SW480 (cell line): ENCODE results near the gene SERINC3.

Experiments
- DNase-seq: peaks from one replicate; pipeline ENCODE4 v3.0.0-alpha.2; 2016; ENCODE audit warnings: low spot score

Gene SERINC3

GRCh38 chr20:44532981-44533331 is 11.1 kb upstream of the SERINC3 start:
- peak; percentile 78 for DNase-seq

GRCh38 chr20:44532259-44532980 is 10.6 kb upstream of the SERINC3 start:
- peak; percentile 24 for DNase-seq

- no peak for DNase-seq
These were observed 6.4 kb upstream of the SERINC3 start for GRCh38 chr20:44528309-44528708.

GRCh38 chr20:44527716-44528199 is 5.9 kb upstream of the SERINC3 start:
- DNase-seq: no peak

GRCh38 chr20:44526129-44526528 is 4.3 kb upstream of the SERINC3 start:
- DNase-seq: peak; percentile 81

GRCh38 chr20:44523746-44524145 is 1.9 kb upstream of the SERINC3 start:
- no peak for DNase-seq

- DNase-seq: no peak
These were observed 971 bp upstream of the SERINC3 start for GRCh38 chr20:44522841-44523240.

- DNase-seq: no peak
These were observed 989 bp downstream of the SERINC3 start for GRCh38 chr20:44520881-44521280.

- DNase-seq: no peak
These were observed 3.6 kb downstream of the SERINC3 start for GRCh38 chr20:44518248-44518647.

GRCh38 chr20:44517454-44517853 is 4.4 kb downstream of the SERINC3 start:
- no peak for DNase-seq

GRCh38 chr20:44516491-44516890 is 5.4 kb downstream of the SERINC3 start:
- DNase-seq: no peak

GRCh38 chr20:44513871-44514270 is 8.0 kb downstream of the SERINC3 start:
- no peak for DNase-seq

GRCh38 chr20:44509762-44510161 is 12.1 kb downstream of the SERINC3 start:
- DNase-seq: no peak

GRCh38 chr20:44504402-44505307 is 17.2 kb downstream of the SERINC3 start:
- DNase-seq: no peak

GRCh38 chr20:44502968-44503367 is 18.9 kb downstream of the SERINC3 start:
- DNase-seq: no peak

GRCh38 chr20:44501448-44501847 is 20.4 kb downstream of the SERINC3 start:
- no peak for DNase-seq

- DNase-seq: no peak
These were observed 21.6 kb downstream of the SERINC3 start for GRCh38 chr20:44500221-44500620.

GRCh38 chr20:44497761-44498160 is 24.1 kb downstream of the SERINC3 start:
- no peak for DNase-seq

GRCh38 chr20:44496976-44497375 is 24.9 kb downstream of the SERINC3 start:
- peak; percentile 64 for DNase-seq

- DNase-seq: peak; percentile 87
These were observed 25.9 kb downstream of the SERINC3 start for GRCh38 chr20:44495802-44496481.

- peak; percentile 70 for DNase-seq
These were observed 26.6 kb downstream of the SERINC3 start for GRCh38 chr20:44495257-44495656.

- no peak for DNase-seq
These were observed 27.2 kb downstream of the SERINC3 start for GRCh38 chr20:44494681-44495080.

GRCh38 chr20:44494266-44494665 is 27.6 kb downstream of the SERINC3 start:
- DNase-seq: no peak
